ENCODE results near the gene MLXIP.

Gene MLXIP

DNA sequence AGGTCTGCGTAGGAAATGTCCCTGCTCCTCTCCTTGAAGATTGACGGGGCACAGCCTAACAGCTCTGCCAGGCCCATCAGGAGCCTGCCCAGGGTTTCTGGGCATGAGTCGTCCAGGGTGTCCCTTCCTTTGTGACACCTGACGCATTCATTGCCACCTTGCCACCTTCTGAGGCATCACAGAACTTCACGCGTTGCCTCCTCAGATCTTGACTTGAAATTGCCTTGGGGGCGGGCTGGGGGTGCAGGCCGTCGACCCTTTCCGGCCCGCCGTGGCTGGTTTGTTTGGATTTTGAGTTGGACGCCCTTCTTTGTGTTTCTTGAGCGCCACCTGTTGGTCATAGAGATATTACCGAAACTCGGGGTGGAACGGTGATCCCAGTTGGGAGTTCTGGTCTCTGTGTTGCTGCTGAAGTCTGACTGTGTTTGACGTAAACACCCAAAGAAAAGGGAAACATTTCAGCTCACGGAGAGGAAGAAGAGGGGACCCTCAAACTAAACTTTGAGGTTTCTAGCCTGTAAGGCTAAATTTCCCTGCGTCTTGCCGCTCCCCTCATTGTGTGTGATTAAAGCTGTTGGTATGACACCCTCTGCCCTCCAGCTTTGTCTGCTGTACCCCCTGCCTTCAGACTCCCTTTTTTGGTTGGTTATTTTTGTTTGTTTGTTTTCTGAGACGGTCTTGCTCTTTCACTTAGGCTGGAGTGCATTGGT is 44.6 kb downstream of the MLXIP start:
- FAIRE-seq (peak; percentile 52), DNase-seq (ENCODE audit: extremely low spot score, insufficient read length, low read depth) (peak; percentile 49)

DNA sequence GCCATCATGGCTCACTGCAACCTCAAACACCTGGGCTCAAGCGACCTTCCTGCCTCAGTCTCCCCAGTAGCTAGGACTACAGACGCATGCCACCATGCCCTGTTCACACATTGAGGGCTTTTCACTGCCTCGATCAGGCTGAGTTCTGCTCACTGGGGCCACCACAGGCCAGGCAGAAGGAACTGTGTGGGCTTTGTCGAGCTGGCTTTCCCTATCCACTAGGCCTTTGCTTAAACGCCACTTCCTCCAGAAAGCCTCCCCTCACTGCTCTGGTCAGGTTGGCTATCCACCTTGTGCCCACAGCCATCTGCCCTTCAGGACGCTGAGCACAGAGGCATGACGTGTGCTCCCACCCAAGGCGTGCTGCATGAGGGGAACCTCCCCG is 45.2 kb downstream of the MLXIP start:
- FAIRE-seq = no peak
- DNase-seq (ENCODE audit: extremely low spot score, insufficient read length, low read depth) = no peak

DNA sequence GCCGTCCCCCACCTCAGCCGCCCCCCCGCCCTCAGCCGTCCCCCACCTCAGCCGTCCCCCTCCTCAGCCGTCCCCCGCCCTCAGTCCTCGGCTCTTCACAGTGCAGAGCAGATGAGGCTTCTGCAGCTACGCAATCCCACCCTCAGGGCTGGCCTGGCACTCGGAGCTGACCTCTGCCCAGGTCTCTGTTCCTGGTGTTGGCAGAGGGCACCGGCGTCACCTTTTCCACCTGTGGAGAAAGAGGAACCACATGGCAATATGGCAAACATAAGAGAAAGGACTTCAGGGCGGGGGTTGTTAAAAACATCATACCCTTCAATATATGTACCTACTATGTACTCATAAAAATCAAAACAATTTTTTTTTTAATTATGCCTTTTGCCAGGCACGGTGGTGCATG is 45.8 kb downstream of the MLXIP start:
- DNase-seq (ENCODE audit: extremely low spot score, insufficient read length, low read depth) (no peak), FAIRE-seq (no peak)

DNA sequence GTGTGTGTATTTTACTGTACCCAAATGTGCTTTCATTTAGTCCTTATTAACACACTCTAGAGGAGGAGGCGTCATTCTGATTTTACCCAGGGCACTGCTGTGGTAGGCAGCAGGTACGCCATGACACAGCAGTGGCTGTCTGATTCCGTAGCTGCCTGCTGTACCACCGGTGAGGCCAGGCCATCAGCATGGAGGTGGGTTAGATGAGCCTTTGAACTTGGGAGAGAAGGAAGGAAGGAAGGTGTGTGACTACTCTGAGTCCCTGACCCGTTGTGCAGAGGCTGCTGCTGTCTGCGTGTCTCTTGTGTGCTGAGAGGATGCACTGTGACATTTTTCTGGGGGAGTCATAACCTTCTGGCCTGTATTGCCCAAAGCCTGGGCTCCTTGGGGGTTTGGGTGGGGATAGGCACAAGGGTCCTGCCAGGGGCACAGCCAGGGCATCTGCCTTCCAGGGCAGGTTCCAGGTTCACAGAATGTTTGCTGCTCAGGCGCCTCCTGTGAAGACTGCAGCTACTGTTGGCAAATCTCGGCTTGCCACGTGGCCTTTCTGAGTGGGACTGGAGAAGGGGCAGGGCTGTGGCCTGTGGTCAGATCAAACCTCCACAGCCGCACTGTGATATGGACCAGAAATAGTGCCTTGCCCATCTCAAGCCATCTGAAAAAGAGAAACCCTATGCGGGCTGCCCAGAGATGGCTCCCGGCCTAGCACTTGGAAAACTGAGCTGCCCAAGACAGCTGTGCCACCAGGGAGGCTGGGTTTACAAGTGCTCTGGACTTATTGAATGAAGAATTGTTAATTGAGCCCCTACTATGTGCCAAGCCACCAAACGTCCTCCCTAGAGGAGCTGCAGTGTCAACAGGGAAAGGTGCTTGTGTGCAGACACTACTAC is 47.1 kb downstream of the MLXIP start:
- FAIRE-seq = no peak

DNA sequence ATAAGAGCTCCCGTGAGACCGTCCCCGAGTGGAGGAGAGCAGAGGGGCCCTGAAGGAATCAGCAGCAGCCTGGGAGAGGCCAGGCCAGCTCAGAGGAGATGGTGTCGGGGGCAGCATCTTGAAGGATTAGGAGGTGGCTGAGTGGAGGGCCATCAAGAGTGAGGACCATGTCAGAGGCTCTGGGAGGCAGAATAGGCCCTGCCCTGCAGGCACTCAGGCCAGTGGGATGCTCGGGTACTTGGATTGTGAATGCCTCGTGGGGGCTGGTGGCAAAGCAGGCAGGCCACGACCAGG is 47.7 kb downstream of the MLXIP start:
- FAIRE-seq (no peak), DNase-seq (ENCODE audit: extremely low spot score, insufficient read length, low read depth) (no peak)

More for the DNA sequence above, 47.1 kb downstream of the MLXIP start:
- DNase-seq (ENCODE audit: extremely low spot score, insufficient read length, low read depth) = no peak

DNA sequence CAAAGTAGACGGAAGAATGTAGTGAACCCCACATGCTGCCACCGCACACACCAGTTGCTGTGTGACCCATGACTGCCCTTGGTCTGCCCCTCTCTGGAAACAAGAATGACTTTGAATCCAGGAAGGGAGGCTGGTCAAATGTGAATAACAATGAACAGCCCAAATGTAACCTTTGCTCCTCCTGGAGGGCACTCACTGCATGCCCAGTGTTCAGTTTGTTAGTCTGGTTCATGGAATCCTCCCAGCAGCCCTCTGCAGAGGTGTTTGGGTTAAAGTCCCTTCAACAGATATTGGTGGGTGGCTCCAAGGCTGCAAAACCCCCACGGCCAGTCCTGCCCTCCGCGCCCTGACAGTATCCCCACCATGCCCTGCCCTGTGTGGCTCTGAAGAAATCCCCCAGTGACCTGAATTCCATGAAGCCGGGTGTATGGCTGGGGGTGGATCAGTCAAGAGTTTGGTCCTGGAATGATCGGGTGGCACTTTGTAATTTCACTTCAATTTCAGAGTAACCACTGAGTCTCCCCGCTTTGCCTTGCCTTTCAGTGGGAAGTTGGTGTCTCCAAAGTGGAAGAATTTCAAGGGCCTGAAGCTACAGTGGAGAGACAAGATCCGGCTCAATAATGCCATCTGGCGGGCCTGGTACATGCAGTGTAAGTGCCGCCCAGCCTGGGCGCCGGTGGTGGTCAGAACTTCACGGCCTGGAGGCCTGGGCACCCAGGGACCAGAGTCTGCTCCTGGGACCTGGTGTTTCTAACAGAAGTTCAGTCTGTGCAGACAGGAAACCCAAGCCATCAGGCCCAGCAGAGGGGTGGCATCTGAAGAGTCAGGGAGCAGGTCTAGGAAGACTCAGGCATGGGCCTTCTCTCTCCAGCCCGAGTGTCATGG is 48.4 kb downstream of the MLXIP start:
- FAIRE-seq (no peak), DNase-seq (ENCODE audit: extremely low spot score, insufficient read length, low read depth) (no peak)

DNA sequence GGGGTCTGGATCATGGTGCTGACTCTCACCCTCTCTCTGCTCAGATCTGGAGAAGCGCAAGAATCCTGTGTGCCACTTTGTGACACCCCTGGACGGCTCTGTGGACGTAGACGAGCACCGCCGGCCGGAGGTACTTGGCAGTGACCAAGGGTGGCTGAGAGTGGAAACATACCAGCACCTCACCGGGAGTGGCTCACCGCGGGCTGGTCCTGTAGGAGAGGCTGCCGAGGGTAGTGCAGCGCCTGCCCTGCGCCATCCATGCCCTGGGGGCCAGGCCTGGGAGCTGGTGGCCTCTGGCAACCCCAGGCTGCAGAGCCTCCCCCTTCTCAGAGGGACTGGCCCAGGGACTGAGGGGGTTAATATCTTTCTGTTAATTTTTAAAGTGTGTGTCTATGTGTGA is 49.3 kb downstream of the MLXIP start:
- no peak for FAIRE-seq
- DNase-seq (ENCODE audit: extremely low spot score, insufficient read length, low read depth) = no peak

DNA sequence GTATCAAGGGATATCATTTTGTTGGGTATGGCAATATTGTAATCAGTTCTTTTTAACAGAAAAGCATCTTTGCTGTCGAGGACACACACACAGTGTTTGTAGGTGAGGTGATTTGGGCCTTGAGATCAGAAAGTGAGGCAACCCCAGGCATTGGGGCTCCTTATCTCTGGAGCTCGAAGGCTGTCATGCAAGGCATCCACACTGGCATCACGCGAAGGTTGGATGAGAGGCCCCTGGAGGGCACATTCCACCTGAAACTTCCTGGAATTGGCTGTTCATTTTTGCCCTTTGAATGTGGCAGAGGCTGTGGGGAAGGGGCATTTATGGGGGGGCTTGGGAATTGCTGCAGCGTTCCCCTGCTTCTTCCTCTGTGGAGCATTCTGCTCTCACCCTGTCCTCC is 49.9 kb downstream of the MLXIP start:
- DNase-seq (ENCODE audit: extremely low spot score, insufficient read length, low read depth) = no peak
- FAIRE-seq = no peak

DNA sequence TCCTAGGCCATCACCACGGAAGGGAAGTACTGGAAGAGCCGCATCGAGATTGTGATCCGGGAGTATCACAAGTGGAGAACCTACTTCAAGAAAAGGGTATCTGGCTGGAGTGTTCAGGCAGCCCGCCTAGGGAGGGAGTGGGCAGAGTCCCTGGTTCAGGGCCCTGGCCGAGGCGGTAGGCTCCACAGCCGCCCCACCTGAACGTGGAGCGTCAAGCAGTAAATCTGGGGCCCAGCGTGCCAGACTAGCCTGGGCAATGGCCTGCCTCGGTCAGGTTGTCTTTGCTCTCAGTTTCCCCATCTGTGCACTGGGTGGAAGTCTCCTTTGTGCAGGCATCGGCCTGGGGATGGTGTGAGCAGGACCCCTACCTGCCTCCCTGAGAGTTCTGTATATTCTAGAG is 50.6 kb downstream of the MLXIP start:
- no peak for DNase-seq (ENCODE audit: extremely low spot score, insufficient read length, low read depth)
- no peak for FAIRE-seq

DNA sequence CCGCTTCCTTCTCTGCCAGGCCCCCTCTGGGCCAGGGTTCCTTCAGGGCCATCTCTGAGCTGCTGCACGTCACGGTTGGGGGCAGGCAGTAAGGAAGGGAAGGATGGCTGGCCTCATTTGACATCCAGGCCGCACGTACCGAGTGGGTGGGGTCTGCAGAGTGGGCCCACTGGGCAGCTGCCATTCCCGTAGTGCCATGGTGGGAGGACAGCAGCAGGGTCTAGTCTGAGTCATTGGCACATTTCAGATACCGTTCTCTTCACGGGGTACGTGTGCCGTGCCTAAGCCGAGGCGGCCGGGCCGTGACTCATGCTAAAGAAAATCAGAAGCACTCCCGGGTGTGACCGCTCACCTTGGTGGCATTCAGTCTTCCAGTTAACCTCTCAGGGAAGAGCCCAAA is 51.6 kb downstream of the MLXIP start:
- DNase-seq (ENCODE audit: extremely low spot score, insufficient read length, low read depth) = no peak
- FAIRE-seq = no peak

DNA sequence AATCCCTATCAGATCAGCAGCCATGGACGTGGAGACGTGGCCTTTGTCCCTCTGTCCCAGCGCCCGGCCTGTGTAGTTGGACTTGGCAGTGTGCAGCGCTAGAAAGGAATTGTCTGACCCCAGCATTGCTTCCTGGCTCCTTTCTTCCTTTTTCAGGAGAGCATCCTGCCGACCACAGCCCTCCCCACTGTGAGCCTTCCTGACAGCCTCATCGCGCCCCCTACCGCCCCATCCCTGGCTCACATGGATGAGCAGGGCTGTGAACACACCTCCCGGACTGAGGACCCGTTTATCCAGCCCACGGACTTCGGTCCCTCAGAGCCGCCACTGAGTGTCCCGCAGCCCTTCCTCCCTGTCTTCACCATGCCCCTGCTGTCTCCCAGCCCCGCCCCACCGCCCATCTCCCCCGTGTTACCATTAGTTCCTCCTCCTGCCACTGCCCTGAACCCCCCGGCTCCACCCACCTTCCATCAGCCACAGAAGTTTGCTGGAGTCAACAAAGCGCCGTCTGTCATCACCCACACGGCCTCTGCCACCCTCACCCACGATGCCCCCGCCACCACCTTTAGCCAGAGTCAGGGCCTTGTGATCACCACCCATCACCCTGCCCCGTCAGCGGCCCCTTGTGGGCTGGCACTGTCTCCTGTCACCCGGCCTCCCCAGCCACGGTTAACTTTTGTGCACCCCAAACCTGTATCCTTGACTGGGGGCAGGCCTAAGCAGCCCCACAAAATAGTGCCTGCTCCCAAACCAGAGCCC is 54.8 kb downstream of the MLXIP start:
- FAIRE-seq (no peak), DNase-seq (ENCODE audit: extremely low spot score, insufficient read length, low read depth) (no peak)

DNA sequence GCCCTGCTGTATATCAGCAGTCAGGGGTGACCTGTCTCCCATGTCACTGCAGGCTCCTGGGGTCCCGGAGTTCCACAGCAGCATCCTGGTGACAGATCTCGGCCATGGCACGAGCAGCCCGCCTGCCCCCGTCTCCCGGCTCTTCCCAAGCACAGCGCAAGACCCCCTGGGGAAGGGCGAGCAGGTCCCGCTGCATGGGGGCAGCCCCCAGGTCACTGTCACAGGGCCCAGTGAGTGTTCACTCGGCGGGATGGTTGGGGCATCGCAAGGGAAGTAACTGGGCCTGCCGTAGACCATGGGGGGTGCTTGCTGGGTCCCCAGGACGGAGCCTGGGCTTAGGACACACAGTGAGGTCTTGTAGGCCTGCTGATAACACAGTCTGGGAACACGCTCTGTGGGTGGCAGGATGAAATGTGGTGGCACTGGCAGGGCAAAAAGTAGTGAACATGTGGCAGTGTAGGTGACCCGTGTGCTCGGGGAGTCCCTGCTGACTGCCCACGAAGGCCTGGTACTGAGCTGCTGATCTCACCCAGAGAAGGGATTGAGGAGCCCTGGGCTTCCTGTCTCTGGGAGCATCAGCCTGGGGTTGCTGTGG is 57.0 kb downstream of the MLXIP start:
- DNase-seq (ENCODE audit: extremely low spot score, insufficient read length, low read depth) (no peak), FAIRE-seq (no peak)

DNA sequence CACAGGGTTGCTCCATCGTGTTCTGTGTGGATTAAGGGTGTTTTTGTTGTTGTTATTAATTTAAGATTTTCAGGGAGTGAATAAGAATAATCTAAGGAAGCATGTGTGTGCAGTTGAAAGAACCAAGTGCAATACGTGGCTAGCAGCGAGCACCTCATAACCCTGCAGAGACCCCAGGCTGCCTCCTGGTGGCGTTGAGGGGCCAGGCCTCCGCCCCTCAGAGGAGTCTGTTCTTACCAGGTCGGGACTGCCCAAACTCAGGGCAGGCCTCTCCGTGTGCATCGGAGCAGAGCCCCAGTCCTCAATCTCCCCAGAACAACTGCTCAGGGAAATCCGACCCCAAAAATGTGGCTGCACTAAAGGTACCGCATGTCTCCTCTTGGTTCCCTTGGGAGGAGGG is 58.7 kb downstream of the MLXIP start:
- FAIRE-seq = no peak

DNA sequence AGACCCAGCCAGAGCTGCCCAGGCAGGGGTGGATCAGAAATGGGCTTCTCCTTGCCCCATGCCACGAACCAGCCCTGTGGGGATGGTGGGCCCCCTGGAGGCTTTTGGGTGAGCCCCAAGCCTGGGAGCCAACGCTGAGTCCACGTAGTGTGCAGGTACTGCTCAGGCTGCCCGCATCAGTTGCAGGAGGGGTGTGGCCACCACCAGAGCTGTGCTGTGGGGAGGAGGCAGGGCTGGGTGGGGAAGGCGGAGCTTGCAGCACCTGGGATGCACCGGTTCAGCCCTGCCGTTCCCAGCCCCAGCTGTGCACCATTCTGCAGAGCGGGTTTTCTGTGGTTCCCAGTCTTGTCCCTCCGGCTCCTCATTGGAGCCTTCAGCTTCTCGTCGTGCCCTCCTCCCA is 59.1 kb downstream of the MLXIP start:
- no peak for DNase-seq (ENCODE audit: extremely low spot score, insufficient read length, low read depth)
- no peak for FAIRE-seq

More for the DNA sequence above, 58.7 kb downstream of the MLXIP start:
- DNase-seq (ENCODE audit: extremely low spot score, insufficient read length, low read depth) = no peak

DNA sequence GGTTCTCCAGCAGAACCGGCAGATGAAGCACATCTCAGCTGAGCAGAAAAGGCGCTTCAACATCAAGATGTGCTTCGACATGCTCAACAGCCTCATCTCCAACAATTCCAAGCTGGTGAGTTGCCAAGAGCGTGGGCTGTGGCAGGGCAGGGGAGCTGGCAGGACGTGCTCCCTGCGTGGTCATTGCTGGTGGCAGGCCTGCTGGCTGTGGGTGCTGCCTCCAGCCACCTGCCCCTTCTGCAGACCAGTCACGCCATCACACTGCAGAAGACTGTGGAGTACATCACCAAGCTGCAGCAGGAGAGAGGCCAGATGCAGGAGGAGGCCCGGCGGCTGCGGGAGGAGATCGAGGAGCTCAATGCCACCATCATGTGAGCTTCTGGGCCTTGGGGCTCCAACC is 59.6 kb downstream of the MLXIP start:
- FAIRE-seq (no peak), DNase-seq (ENCODE audit: extremely low spot score, insufficient read length, low read depth) (no peak)

DNA sequence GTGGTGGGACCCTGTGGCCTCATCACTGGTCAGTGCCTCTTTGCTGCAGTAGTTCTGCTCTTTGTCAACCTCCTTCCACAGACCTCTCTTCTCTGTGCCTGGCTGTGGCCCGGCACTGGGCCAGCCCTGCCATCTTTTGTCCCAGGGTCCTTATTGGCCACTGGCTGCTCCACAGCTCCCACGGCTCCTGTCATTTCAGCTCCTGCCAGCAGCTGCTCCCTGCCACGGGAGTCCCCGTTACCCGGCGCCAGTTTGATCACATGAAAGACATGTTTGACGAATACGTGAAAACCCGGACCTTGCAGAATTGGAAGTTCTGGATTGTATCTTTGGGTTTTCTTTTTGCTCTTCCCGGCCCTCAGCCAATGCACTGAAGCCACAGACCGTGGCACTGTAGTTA is 60.1 kb downstream of the MLXIP start:
- DNase-seq (ENCODE audit: extremely low spot score, insufficient read length, low read depth) = no peak
- FAIRE-seq = no peak

DNA sequence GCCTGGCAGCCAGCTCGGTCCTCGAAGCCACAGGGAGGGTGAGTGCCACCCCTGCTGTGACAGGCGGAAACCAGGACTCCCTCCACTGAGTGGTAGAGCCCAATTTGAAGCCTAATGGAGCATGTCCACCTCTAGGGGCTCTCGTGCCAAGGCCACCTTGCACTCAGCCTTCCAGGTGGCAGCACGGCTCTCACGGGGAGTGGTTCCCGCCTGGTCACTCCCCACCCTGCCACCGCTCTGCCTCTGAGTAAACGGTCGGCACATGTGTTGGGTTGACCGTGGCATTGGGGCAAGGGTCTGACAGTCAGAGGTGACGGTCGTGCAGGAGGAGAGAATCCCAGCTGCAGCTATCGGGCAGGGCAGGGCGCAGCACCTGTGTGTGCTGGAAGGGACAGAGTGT is 60.7 kb downstream of the MLXIP start:
- FAIRE-seq (no peak), DNase-seq (ENCODE audit: extremely low spot score, insufficient read length, low read depth) (no peak)

DNA sequence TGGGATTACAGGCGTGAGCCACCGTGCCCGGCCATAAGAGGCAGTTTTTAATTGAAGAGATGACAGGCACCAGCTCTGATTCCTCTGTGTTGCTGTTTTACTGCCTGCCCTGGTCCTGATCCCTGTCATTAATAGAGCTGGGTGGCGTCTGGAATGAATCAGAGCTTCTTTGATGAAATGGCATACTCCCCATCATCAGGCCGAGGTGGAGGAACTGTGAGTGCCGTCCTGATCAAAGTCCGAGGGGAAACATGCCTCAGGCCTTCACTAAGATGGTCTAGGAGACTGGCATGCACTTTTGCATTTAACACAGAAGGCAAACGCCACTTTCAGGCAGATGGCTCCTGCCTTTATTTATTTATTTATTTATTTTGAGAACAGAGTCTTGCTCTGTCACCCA is 61.4 kb downstream of the MLXIP start:
- DNase-seq (ENCODE audit: extremely low spot score, insufficient read length, low read depth) (no peak), FAIRE-seq (no peak)

DNA sequence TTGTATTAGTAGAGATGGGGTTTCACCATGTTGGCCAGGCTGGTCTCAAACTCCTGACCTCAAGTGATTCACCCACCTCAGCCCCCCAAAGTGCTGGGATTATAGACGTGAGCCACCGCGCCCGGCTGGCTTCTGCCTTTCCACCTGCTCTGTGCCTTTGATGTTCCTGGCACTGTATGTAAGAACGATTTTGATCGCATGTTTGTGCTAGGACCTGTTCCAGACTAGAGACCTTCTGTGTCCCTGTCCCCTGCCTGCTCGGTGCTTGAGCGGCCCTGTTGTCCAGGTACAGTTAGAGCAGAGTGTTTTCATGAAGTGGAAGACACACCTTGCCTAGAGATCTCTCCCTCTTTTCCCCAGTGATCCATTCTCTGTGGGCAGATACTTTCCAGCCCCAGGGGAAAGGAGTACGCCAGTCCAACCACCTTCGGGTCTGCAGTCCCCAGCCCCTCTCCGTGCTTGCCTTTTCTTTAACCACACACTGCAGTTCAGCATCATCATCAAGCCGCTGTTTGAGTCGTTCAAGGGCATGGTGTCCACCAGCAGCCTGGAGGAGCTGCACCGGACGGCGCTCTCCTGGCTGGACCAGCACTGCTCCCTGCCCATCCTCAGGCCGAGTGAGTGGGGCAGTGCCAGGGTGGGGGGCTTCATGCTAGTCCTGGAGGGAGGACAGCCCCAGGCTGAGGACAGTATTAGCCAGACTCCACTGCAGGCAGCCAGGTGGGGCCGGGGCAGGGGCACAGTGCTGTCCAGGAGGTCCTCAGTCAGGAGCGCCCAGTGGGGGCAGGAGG is 62.1 kb downstream of the MLXIP start:
- FAIRE-seq = no peak
- DNase-seq (ENCODE audit: extremely low spot score, insufficient read length, low read depth) = no peak
